NOMO-1 treated with DMSO at 0.1 percent for 48 hours (cell line): ENCODE measurements around the gene TTLL9.

Experiments
- DNase-seq: peaks from one replicate; lab custom pipeline; 2025; ENCODE audit not compliant: unreplicated experiment; lab: John Stamatoyannopoulos, UW

The TTLL9 gene

GRCh38 chr20:31836853-31837608 lies 33.4 kb upstream of the TTLL9 start:
- DNase-seq: no peak

DNA sequence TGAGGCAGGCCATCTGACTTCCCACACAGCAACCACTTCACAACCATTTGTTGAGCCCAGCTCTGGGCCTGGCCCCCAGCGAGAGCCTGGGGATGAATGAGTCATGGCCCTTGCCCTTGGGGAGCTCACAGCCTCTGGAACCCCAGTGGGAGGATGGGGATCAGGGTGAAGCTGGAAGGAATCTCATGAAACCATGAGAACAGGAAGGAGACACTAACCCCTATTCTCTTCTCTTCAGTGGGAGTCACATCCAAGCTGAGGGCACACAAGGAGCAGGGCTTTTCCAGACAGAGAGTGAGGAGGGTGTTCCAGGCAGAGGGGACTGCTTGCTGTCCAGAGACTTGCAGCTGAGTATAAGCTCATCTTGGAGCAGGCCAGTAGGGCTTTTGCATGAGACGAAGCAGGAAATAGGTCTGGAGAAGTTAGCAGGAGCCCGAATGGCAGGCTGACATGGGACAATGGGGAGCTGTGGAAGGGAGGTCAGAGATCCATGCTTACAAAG lies 32.5 kb upstream of the TTLL9 start:
- no peak for DNase-seq

GRCh38 chr20:31838646-31839292 lies 31.7 kb upstream of the TTLL9 start:
- DNase-seq: peak; percentile 10

GRCh38 chr20:31839782-31840487 lies 30.5 kb upstream of the TTLL9 start:
- DNase-seq: no peak

GRCh38 chr20:31840906-31841816 lies 29.3 kb upstream of the TTLL9 start:
- no peak for DNase-seq

GRCh38 chr20:31841928-31842327 lies 28.5 kb upstream of the TTLL9 start:
- DNase-seq: no peak

- DNase-seq: no peak
Measured at GRCh38 chr20:31842471-31843157, 27.8 kb upstream of the TTLL9 start.

GRCh38 chr20:31843288-31843687 lies 27.1 kb upstream of the TTLL9 start:
- DNase-seq: no peak

DNA sequence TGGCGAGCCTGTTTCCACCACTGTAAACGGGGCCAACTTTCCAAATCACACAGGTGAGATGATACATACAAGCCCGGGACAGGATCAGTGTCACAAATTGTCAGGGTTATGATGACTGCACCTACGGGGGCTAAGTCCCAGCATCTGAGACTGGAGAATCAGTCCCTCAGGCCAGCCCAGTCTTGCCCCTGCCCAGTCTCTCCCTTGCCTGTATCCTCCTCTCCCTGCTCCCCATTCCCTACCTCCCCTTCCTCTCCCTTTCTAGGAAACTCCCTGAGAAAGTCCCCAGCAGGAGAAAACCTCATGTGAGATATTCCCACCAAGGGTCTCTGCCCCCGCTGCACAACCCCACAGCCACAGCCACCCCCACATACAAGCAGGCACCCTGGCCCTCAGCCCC lies 26.6 kb upstream of the TTLL9 start:
- no peak for DNase-seq

DNA sequence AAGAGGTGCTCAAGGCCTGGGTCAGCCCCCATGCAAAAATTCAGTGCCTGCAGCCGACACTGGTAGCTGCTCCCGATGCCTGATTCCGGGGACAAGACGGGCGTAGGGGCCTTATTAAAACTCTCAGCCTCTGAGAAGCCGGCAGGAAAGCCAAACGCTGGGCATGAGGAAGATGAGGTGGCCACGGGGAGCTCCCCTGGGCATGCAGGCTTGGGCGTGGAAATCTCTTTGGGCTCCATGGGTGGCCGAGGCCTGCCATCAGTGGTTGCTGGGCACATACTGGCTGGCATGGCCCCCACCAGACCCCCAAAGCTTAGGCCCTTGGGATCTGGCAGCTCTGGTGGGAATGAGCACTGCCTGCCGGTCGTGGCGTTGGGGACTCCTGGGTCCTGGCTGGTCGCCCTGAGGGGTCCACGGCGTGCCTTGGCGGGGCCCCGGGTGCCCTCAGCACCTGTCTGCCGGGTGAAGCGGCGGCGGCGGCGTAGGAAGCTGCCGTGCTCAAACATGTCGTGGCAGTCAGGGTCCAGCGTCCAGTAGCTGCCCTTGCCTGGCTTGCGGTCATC lies 25.6 kb upstream of the TTLL9 start:
- no peak for DNase-seq

- no peak for DNase-seq
Measured at GRCh38 chr20:31845300-31845863, 25.1 kb upstream of the TTLL9 start, which contains the start of gene FOXS1. Gene FOXS1, minus strand, starts transcription at chr20:31845604. Its CDS starts 62 bp downstream, at chr20:31845542.

DNA sequence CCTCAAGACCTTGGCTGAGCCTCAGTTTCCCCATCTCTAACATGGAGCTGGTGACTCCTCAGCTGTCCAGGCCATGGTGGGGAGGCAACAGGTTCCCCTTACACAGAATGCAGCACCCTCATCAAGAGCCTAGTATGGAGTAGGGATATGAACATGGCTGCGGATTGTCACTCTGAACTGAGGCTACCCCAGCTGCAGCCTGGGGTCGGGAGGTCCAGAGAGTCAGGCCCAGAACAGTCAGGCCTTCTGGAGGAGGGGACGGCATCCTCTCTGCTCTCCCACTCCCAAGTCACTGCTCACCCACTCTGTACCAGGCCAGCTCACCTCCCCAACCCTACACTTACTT lies 23.7 kb upstream of the TTLL9 start:
- no peak for DNase-seq

DNA sequence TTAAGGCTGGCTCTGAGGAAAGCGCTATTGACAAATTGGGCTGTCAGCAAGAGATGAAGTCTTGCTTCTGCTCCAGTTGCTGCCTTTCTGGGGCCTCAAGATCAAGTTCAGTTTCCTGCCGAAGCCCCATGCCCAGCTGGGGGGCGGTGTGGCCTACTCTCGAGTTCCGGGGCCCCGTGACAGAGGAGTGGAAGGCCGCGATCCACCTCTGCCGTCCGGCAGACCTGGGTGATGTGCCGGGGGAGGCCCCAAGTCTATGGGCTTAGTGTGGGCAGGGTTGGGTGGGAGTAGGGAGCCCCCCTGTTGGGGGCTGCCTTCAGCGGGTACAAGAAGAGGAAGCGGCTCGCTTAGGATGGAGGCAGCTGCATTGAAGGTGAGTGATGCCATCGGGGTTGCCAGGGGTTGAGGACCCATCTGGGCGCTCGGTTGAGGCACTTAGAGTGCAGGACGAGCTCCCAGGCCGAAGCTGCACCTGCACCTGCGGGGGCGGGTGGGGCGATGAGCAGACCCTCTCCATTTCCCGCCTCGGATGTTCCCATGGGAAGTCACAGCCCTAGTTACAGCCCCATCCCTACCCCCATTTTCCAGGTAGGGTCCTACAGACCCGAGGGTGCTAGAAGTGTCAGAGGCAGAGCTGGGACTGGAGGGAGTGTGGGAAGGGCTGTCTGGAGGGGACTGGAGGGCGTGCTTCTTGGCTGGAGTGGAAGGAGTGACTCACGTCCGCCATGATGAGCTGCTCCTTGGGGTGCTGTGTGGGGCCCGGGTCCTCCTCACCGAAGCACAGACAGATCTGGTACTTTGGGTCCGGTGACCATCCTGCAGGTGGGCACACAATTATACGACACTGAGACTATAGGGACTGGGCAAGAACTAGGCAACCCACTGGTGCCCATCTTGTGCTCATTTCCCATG lies 22.1 kb upstream of the TTLL9 start:
- DNase-seq: no peak

- no peak for DNase-seq
Measured at GRCh38 chr20:31849306-31849930, 21.0 kb upstream of the TTLL9 start.

DNA sequence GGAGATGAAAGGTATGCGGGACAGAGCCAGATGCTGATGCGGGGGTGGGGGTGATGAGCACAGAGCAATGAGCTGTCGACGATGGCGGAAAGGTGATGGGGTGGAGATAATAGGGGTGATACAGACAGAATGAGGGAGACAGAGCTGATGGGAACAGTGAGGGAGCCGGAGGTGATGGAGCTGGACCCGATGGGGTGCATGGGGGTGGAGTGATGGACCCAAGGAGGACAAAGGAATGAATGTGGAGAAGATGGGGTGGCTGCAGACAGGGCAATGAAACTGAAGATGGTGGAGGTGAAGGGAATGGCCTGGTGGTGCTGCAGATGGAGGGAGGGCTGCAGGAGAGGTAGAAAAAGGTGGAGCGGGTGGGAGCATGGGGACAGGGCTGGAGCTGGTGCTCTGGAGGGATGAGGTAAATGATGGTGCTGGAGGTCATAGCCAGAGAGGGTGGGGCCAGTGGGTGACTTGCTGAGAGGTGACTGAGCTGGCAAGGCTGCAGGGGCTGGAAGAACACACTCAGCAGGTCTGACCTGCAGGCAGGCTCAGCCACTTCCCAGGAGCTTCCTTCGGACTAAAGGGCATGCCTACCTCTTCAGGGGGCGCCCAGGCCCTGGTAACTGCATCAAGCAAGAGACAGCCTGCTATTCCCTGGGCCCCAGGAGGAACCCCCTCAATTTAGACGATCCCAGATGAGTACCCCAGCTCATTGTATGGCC lies 19.0 kb upstream of the TTLL9 start:
- DNase-seq: no peak

DNA sequence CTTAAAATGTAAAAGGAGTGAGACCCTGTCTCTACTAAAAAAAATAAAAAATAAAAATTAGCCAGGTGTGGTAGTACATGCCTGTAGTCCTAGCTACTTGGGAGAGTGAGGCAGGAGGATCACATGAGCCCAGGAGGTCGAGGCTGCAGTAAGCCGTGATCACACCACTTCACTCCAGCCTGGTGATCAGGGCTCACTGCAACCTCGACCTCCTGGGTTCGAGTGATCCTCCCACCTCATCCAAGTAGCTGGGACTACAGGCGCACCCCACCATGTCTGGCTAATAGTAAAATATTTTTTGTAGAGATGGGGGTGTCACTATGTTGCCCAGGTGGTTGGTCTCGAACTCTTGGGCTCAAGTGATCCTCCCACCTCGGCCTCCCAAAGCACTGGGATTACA lies 17.0 kb upstream of the TTLL9 start:
- no peak for DNase-seq

DNA sequence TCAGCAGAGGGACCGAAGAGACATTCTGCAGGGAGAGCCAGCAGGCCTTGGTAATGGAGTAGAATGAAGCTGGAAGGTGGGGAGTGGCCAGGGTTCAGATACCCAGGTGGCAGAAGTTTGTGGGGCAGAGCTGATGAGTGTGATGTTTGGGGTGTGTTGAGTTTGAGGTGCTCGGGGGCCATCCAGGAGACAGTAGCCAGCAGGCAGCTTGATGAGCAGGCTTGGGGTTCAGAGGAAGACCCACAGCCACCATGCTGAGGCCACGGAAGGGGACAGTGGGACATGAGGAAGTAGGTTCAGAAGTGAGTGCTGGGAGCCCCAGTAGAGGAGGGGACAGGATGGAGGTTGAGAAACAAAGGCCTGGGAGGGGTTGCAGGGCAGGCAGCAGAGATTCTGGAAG lies 13.9 kb upstream of the TTLL9 start:
- DNase-seq: peak; percentile 23
